NCI-H2107 (cell line): ENCODE measurements around the gene HAVCR1.
"Not testable (repeated sequence)": the region's sequence is repeated elsewhere in the genome, so short reads cannot be mapped to it uniquely, and the experiment has no call there.

ENCODE experiments used
- DNase-seq: peaks from one replicate; lab custom pipeline; 2025; lab: John Stamatoyannopoulos, UW

Gene HAVCR1

DNA sequence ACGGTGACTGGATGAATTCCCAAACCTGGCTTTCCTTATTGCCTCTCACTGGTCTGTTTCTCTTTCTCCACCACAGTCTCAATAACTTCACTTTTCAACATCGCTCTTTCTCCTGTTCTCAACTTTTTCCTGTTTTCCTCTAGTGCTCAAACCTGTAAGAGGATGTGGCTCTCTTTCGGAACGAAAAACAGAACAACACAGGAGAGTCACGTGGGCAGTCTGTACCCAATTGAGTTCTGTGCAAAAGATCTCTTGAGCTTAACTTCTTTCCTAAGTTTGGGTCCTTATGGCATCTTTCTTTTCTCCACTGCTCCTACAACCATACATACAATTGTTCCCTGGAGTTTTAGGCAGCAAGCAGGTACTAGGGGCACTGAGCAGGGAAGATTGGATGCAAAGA, 8.9 kb downstream of the HAVCR1 start:
- no peak for DNase-seq

DNA sequence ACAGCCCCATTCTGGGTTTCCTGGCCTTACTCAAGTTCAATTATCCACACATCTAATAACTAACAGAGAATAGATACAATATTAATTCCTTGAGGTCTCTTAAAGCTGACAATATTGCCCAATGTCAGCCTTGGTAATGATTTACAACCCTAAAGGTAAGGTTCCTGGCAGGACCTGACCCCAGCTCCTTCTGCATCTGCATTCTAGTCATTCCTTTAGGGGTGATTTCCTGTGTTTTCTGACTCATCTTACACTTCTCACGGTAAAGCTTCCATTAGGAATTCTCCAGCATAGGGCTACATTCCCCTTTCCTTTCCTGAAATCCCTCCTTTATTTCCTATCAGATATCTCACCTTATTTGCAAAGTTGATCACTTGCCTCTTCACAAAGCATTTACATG, 9.3 kb downstream of the HAVCR1 start:
- DNase-seq: no peak

DNA sequence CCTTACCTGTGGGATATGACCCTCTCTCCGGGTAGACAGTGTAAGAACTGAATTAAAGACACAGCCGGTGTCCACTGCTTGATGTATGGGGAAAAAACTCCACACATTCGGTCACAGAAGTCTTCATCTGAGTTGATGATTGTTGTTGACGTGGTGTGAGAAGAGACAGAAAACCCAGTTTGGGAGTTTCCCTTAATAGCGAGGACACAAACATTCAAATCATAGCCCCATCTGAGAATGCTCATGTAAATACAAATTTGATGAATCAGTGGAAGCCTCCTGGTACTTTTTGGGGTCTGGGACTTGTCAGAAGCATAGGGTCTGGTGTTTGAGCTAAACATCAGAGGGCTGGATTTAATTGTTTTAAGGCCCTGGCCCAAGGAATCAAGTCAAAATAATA, 11.0 kb downstream of the HAVCR1 start:
- no peak for DNase-seq

DNA sequence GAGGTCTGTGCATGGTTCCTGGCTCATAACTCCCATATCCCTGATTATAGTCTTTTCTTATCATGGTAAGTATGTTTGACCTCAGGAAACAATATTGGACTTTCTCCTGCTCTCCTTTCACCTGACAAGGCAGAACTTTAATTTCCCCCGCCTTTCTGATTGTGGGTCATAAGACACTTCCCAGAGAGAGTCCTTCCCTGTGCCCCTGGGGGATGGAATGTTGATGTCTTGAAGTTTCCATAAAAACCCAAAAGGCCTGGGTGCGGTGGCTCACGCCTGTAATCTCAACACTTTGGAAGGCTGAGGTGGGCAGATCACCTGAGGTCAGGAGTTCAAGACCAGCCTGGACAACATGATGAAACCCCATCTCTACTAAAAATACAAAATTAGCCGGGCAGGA, 11.9 kb downstream of the HAVCR1 start:
- not testable (repeated sequence) for DNase-seq

DNA sequence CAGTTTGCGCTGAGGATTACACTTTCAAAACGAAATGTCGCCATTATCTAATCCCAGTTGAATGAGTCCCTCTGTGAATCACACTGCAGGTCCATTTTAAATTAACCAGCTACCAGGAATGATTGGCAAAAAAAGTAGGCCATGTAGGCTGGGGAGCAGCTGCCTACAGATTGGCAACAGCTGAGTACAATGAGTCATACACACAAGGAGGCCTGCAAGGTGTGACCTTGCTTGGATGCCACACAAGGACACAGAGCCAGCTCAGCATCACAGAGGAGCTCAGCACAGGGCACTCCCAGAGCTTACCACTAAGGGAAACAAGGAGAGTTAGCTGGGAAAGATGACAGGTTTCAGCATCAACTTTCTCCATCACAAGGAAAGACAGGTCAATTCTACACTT, 12.9 kb downstream of the HAVCR1 start:
- no peak for DNase-seq

DNA sequence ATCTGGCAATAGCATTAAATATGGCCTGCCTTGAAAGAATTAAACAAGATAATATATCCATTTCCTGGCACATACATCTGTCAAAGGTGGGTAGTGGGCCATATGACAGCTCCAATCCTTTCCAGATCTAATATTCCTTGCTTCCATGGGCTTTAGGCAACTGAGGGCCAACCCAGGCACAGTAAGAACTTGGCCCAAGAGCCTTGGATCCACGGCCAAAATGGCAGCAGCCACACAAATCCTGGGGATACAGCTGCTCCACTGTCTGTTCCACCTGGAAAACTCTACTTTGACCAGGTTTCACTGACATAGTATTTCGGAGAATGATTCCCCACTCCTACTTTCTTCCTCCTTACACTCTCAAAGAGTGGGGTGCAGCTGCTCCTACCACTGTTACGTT, 13.3 kb downstream of the HAVCR1 start:
- no peak for DNase-seq

DNA sequence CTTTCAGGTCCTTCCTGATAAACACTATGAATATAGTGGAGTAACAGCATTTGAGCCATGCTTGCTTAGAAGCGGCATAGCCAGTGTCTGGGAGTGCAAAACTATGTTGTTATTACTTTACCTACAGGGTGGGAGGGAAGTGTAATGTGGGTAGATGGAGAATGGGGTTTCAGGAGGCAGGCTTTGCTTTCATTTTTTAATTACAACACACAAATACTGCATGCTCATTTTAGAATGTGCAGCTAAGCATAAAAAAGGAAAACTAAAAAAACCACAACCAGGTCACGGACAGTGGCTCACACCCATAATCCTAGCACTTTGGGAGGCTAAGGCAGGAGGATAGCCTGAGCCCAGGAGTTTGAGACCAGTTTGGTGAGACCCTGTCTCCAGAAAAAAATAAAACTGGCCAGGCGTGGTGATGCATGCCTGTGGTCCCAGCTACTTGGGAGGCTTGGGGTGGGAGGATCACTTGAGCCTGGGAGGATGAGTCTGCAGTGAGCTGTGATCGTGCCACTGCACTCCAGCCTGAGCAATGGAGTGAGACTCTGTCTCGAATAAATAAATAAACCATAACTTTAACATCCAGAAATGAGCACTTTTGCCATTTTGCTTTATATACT, 20.2 kb downstream of the HAVCR1 start:
- DNase-seq: no peak

DNA sequence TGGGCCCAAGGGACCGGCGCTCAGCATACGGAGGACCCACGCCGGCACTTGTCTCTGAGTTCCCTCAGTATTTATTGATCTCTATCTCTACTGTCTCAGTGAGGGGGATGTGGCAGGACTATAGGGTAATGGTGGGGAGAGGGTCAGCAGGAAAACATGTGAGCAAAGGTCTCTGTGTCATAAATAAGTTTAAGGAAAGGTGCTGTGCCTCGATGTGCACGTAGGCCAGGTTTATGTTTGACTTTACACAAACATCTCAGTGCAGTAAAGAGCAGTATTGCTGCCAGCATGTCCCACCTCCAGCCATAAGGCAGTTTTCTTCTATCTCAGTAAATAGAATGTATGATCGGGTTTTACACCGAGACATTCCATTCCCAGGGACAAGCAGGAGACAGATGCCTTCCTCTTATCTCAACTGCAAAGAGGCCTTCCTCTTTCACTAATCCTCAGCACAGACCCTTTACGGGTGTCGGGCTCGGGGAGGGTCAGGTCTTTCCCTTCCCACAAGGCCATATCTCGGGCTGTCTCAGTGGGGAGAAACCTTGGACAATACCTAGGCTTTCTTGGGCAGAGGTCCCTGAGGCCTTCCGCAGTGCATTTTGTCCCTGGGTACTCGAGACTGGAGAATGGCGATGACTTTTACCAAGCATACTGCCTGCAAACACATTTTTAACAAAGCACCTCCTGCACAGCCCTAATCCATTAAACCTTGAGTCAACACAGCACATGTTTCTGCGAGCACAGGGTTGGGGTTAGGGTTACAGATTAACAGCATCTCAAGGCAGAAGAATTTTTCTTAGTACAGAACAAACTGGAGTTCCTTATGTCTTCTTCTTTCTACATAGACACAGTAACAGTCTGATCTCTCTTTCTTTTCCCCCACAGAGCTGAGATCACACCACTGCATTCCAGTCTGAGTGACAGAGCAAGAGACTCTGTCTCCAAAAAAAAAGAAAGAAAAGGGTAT, 24.5 kb downstream of the HAVCR1 start:
- not testable (repeated sequence) for DNase-seq

DNA sequence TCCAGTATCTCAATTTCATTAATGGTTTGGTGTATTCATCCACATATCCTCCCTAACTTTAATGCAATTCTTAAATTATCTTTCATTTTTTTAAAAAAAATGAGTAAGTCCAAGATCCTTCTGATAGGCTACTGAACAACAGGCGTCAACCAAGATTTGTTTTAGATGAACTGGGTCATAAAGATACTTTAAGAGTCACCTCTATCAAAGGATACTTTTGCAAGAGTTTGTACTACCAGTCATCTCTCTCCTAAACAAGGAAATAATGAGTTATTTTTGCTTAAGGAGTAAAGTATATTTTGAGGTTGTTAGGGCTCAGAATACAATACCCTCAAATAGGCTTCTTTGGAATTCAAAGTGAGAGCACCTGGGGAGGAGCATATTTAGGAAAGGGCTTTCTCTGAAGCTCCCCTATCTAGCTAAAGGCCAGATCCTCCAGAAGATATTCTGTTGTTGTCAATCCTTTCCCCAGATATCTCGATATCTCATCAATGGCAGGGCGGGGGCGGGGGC, 25.8 kb downstream of the HAVCR1 start:
- DNase-seq: no peak

DNA sequence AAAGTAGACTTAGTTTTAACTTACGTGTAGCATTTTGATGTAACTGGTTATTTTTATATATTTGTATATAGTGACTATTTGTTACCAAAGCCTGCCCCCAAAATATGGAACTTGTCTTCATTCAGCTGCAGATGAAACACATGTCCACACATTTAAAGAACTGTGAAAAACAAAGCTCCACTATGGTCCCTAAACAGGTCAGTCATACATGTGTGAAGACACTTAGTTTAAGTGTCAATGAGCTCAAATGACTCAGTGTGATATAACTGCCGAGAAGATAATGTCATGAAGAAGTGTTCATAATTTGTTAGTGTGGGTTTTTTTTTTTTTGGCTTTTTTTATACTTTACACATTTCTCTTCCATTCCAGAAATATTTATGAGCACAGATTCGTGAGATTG, 28.2 kb downstream of the HAVCR1 start:
- no peak for DNase-seq

DNA sequence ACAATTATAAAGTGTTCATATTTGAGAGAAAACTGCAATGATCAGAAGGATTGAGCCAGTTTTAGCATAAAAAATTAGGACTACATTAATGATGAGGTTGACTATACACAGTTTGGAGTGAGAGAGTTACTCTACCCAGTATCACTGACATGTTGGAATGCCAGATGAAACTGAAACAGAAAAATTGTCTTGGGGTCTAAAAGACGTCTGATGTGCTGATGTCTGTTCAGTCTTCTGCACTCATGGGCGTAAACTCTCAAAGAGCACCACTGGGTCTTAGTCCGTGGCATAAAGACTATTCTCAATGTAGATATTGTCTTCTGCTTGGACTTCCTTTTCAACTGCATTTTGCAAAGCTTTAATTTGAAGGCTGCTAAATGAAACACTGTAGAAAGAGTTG, 29.5 kb downstream of the HAVCR1 start:
- no peak for DNase-seq

DNA sequence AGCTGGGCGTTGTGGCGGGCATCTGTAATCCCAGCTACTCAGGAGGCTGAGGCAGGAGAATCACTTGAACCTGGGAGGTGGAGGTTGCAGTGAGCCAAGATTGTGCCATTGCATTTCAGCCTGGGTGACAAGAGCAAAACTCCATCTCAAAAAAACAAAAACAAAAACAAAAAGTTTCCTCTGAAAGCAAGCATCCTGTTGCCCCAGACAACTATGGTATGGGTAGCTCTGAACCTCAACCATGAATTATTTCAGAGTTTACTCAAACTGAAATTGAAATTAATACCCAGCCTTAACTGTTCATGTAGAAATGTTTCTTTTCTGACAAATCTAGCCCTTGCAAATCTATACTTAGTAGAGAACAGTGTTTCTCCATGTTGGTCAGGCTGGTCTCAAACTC, 31.3 kb downstream of the HAVCR1 start:
- DNase-seq: not testable (repeated sequence)

DNA sequence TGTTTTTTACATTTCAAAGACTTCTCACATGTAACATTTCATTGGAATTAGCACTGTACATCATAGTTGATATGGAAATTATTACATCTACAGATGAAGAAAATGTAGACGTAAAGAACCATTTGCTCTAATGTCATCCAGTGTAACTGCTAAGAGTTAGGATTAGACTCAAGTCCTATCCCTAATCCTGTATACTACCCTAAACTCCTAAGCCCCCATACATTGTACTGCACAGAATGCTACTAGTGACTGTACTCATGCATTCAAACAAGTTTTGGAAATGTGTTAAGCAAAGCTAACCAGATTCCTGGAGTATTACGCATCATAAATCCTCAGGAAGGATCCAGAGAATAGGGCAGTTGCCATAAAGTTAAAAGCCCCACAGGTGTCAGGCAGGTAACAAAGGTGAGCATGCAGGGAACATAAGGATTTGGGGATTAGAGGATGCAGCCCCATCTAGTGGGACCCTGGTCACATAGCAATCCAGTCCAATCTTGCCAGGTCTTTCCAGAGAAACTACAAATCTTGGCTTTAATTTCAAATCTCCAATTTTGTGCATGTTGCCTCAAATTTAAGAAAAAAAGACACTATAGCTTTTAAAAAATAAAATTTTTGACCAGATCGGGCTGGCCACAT, 32.0 kb downstream of the HAVCR1 start:
- peak; percentile 24 for DNase-seq

DNA sequence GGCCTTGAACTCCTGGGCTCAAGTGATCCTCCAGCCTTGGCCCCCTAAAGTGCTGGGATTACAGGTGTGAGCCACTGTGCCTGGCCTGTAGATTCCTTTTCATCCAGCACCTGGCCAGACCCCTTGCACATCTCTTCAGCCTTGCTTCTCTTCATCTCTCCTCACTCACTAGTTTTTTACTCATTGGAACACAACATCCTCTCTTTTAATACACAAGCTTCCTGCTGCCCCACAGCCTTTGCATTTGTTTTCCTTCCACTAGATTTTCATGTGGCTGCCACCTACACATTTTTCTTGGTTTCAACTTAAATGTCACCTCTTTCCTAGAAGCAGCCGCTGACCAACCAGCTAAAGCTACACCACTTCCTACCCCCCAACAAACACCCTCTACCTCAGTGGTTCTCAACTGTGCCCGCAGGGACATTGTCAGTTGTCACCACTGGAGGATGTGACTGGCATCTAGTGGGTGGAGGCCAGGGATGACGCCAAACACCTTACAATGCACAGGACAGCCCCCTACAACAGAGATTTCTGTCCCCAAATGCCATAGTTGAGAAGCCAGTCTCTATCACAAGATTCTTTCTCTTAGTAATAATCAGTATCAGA, 33.7 kb downstream of the HAVCR1 start:
- DNase-seq: no peak

DNA sequence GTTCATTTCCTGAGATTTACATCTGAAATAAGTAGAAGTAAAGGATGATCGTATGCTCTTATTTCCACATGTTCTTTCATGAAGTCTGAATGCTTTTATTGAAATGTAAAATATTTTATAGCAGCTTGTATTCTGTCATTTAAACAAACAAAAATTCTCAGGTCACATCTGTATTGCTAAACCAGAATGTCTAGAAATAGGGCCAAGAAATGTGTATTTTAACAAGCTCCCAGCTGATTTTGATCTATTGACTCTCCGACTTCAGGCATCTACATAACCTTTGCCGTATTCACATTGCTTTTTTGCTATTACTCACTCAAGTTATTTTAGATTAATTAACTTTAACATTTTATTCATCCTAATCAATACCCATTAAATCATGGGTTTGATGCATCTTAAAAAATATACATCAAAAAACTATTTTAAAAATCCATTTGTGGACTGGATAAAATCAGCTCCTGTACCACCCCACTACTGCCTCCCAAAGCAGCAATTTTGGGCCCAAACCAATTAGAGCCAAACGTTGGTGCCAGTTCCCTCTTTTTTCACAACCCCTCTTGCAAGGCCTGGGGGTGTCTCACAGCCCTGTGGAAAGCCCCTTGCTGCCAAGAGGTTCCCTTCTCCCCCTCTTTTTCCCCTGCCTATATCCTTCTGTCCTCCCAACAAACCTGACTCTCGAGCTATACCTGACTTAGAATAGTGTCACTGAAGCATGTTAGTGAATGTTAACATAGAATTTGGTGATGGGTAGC, 34.5 kb downstream of the HAVCR1 start:
- no peak for DNase-seq

DNA sequence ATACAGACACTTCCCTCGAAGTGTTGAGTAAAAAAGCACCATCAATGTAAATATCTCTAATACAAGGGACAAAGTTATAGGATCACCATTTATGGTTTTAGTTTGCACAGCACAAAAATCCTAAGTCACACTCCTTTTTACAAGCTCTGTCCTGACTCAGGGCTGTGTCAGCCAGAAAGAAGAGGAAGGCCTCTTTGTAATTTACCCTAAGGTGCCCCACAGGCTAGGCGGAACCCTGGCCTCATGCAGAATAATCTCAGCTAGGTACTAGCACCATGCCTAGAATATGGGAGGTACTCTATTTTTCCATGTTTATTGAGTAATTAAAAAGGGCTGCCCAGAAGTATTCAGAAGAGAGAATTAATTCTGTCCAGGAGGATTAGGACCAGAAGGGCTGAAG, 36.9 kb downstream of the HAVCR1 start:
- DNase-seq: no peak

DNA sequence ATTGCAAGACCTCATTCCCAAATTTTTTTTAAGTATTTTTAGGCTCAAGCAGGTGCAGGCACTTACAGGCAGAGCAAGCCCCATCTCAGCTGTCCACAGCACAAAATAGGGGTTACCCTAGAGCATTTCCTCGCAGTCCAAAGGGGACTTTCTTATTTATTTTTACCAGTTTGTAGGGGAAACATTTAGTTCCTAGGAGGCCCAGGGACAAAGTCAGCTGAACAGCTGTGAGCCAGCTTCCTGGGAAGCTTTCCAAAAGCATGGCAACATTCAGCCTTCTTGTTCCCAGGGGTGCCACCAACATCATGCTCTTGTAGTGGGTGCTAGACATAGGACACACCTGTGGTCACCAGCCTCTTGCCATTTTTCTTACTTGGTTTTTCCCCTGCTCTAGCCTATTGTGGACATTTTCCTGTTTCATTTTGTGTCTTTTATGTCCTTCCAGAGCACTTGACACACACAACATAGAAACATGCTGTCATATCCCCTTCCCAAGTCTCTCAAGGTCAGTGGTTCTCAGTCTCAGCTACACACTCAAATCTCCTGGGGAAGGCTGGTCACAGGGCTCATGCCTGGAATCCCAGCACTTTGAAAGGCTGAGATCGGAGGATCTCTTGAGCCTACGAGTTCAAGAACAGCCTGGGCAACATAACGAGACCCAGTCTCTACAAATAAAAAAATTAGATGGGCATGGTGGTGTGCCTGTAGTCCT, 38.2 kb downstream of the HAVCR1 start:
- no peak for DNase-seq

DNA sequence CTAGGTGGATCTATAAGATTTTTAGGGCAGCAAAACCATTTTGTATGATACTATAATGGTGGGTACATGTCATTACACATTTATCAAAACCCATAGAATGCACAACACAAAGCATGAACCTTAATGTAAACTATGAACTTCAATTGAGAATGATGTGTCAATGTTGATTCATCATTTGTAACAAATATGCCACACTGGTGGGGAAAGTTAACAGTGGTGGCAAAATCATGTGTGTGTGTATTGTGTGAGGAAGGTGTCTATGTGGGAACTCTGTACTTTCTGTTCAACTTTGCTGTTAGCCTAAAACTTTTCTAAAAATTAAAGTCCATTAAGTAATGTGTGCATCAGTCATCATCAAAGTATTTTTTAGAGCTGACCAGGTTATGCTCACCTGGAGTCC, 38.9 kb downstream of the HAVCR1 start:
- DNase-seq: no peak

DNA sequence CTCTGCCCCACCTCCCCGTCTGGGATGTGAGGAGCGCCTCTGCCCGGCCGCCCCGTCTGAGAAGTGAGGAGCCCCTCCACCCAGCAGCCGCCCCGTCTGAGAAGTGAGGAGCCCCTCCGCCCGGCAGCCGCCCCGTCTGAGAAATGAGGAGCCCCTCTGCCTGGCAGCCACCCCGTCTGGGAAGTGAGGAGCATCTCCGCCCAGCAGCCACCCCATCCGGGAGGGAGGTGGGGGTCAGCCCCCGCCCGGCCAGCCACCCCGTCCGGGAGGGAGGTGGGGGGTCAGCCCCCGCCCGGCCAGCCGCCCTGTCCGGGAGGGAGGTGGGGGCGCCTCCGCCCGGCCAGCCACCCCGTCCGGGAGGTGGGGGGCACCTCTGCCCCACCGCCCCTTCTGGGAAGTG, 44.8 kb downstream of the HAVCR1 start:
- not testable (repeated sequence) for DNase-seq

DNA sequence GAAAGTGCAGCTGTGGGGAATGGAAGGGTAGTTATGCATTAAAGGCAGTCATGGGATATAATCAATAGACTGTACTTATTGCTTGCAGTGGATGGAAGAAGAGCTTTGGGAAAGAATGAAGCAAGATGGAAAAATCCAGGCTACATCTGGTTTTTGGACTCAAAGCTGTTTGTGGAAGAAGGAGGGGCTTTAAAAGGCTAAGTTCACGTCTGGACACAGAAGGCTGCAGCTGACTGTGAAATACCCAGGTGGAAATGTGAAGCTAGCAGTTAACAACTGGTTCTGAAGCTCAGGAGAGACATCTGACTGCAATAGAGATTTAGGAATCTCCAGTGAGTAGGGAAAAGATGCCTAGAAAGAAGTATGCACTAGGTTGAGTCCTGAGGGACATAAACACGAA, 52.7 kb downstream of the HAVCR1 start:
- DNase-seq: no peak
